Karpas-422 (cell line): ENCODE results near the gene HTR1E. TPM values are rescaled to one million over a fixed set of nuclear protein-coding genes. Genes with fewer than 3 reads are reported as not detected.
"Not testable (repeated sequence)": the region's sequence is repeated elsewhere in the genome, so short reads cannot be mapped to it uniquely, and the experiment has no call there.

Experiments used
- DNase-seq: peaks from one replicate; pipeline ENCODE4 v3.0.0-alpha.2; 2015
- H2AFZ ChIP-seq: fragments of 200-600 bp; sonication (generic); 2 replicates; pipeline ENCODE4 v1.6.1; 2014; ENCODE audit warnings: antibody characterized with exemption, low read length, mixed read lengths
- H3K27ac ChIP-seq: fragments of 200-600 bp; sonication (generic); 2 replicates; pipeline ENCODE4 v1.5.1; 2014; ENCODE audit warnings: mild to moderate bottlenecking, low read length, moderate library complexity
- H3K27me3 ChIP-seq: fragments of 200-600 bp; sonication (generic); 2 replicates; pipeline ENCODE4 v1.6.1; 2014; ENCODE audit warnings: low read length, mixed read lengths
- H3K36me3 ChIP-seq: fragments of 200-600 bp; sonication (generic); 2 replicates; pipeline ENCODE4 v1.6.1; 2014; ENCODE audit warnings: low read length, mixed read lengths; ENCODE audit not compliant: insufficient read depth
- H3K4me1 ChIP-seq: fragments of 200-600 bp; sonication (generic); 2 replicates; pipeline ENCODE4 v1.6.1; 2014; ENCODE audit warnings: mild to moderate bottlenecking, low read length, mixed read lengths
- H3K4me2 ChIP-seq: fragments of 200-600 bp; sonication (generic); 2 replicates; pipeline ENCODE4 v1.6.1; 2014; ENCODE audit warnings: low read length, low read depth, mild to moderate bottlenecking; ENCODE audit not compliant: poor library complexity, severe bottlenecking
- H3K4me3 ChIP-seq: fragments of 200-600 bp; sonication (generic); 2 replicates; pipeline ENCODE4 v1.5.1; 2014; ENCODE audit warnings: mild to moderate bottlenecking, antibody characterized with exemption, low read length, mixed read lengths
- H3K79me2 ChIP-seq: fragments of 200-600 bp; sonication (generic); 2 replicates; pipeline ENCODE4 v1.6.1; 2014; ENCODE audit warnings: mild to moderate bottlenecking, low read length, mixed read lengths
- H3K9ac ChIP-seq: fragments of 200-600 bp; sonication (generic); 2 replicates; pipeline ENCODE4 v1.6.0; 2014; ENCODE audit warnings: low read length
- H3K9me2 ChIP-seq: fragments of 200-600 bp; sonication (generic), shearing (Covaris generic); replicated peaks from 2 replicates; pipeline ENCODE4 v1.6.0; 2014; ENCODE audit warnings: mild to moderate bottlenecking, low read length, moderate library complexity; ENCODE audit not compliant: insufficient read depth
- H3K9me3 ChIP-seq: fragments of 300-700, 200-600 bp; sonication (generic); 2 replicates; pipeline ENCODE4 v1.6.1; 2014; ENCODE audit warnings: low read length, mixed read lengths
- H4K20me1 ChIP-seq: fragments of 200-600 bp; sonication (generic); 2 replicates; pipeline ENCODE4 v1.6.1; 2014; ENCODE audit warnings: mild to moderate bottlenecking, antibody characterized with exemption, low read length, low read depth; ENCODE audit not compliant: insufficient read depth
- total RNA-seq: library from RNA; depleted of rRNA; stranded (reverse); fragments of >200 nt; shearing (Covaris generic); gene quantifications from 2 replicates; pipeline ENCODE4 v1.2.3, GENCODE V29; 2014; ENCODE audit warnings: low replicate concordance; rRNA removed

HTR1E gene, protein sequence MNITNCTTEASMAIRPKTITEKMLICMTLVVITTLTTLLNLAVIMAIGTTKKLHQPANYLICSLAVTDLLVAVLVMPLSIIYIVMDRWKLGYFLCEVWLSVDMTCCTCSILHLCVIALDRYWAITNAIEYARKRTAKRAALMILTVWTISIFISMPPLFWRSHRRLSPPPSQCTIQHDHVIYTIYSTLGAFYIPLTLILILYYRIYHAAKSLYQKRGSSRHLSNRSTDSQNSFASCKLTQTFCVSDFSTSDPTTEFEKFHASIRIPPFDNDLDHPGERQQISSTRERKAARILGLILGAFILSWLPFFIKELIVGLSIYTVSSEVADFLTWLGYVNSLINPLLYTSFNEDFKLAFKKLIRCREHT
- total RNA-seq: not detected in 2 replicates

DNA sequence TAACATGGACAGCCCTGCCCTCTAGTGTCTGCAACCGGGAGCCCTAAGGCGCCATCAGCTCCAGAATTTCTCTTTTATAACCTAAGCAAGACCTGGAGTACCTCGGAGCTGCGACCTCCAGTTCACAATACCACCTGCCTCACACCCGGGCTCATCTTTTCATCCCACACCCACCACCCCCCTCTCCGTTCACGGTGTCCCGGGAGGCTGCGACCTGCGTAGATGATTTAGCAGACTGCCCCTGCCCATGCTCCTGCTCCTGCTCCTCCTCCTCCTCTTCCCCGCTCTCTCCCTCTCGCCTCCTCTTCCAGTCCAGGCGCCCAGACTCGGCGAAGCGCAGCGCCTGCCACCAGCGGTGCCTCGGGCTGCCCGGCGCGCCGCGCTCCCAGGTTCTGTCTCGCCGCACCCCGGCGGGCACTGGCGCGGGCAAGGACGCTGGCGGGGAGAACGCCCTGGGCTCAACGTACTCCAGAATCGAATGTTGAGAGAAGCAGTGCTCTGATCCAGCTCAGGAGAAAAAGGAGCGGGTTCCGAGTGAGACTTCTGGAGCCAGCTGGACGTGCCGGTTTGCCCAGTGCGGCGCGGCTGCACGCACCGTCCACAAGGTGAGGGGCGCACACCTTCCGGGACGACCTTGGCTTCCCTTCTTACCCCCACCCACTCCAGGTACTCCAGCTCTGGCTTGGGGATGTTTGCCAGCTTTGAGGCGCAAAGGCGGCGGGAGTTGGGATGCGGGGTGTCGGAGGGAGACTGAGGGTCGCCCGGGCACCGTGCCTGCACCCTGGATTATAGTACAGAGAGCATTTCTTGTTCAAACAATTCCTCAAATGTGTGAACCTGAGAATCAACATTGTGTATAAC lies at the start of gene HTR1E:
Gene HTR1E (plus strand): TSS at position 310 of the 861 bp plus-strand sequence. CDS start 77,807 bp downstream, outside the sequence.
- Histone ChIP-seq H3K79me2 (no peaks in the 10 kb centered on the region), H4K20me1 (no peaks in the 10 kb centered on the region), H3K27me3 (no peaks in the 10 kb centered on the region), H3K9me3 (no peaks in the 10 kb centered on the region), H3K4me2 (no peak within 1 kb of the TSS), H3K9me2 (no peaks in the 10 kb centered on the region), H3K4me1 (no peaks in the 10 kb centered on the region), H3K9ac (no peak within 1 kb of the TSS), H2AFZ (no peak within 1 kb of the TSS), H3K4me3 (no peak within 1 kb of the TSS), H3K27ac (no peak within 1 kb of the TSS), H3K36me3 (no peaks in the 10 kb centered on the region)
- DNase-seq: peak; percentile 69

DNA sequence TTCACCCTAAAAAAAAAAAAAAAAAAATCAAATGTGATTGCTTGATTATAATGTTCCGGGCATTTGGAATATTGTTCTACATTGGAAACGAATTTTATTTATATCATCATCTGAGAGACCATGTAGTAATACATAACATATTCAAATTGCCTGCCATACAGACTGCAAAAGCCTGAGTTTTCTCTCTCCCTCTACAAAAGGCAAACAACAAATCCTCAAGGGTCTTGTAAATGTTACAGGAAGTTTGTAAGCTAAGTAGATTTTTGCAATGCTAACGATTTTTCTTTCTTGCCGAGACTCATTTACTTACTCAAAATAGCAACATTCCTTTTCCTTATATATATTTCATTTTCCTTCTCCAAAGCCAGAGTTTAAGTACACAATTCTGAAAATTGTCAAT lies 49.0 kb upstream of the HTR1E start:
- Histone ChIP-seq H3K79me2 (no peaks in the 10 kb centered on the region), H3K9ac (no peak overlapping the region), H3K4me2 (no peak overlapping the region), H3K9me2 (no peaks in the 10 kb centered on the region), H4K20me1 (no peaks in the 10 kb centered on the region), H3K27me3 (no peaks in the 10 kb centered on the region), H2AFZ (no peak overlapping the region), H3K36me3 (no peaks in the 10 kb centered on the region), H3K27ac (no peak overlapping the region), H3K4me3 (no peak overlapping the region), H3K9me3 (no peaks in the 10 kb centered on the region), H3K4me1 (no peaks in the 10 kb centered on the region)
- no peak for DNase-seq

DNA sequence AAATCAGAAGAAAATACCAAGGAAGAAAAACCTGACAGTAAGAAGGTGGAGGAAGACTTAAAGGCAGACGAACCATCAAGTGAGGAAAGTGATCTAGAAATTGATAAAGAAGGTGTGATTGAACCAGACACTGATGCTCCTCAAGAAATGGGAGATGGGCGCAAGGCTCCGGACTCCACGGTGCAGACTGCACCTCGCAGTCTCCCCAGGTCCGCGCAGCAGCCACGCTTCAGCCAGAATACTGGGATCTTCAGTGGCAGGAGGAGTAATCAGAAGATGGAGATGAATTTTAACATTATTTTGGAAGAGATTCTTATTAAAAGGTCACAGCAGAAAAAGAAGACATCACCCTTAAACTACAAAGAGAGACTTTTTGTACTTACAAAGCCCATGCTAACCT lies 40.1 kb upstream of the HTR1E start:
- H2AFZ ChIP-seq, H3K27ac ChIP-seq, H3K9ac ChIP-seq, H3K36me3 ChIP-seq, DNase-seq, H3K4me3 ChIP-seq, H4K20me1 ChIP-seq, H3K4me2 ChIP-seq, H3K79me2 ChIP-seq, H3K27me3 ChIP-seq, H3K9me2 ChIP-seq, H3K4me1 ChIP-seq, H3K9me3 ChIP-seq: not testable (repeated sequence)

DNA sequence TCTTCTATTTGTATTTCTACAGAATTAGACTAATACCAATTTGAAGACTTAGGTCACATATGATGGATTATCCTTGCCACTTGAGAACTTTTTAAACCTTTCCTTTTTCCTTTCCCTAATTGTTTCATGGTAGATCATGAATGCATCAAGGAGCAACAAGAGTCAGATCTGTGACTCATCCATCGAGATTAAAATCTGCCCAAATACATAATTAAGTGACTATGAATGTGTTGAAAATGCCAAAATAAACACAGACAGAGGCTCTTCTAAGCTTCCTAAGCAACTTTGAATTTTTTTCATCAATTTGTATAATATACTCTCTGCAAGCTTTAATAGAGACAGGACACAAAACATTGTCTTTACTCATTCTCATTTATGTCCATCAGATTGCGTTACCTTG lies 23.5 kb upstream of the HTR1E start:
- Histone ChIP-seq H3K27me3 (no peaks in the 10 kb centered on the region), H3K4me2 (no peak overlapping the region), H3K9ac (no peak overlapping the region), H3K27ac (no peak overlapping the region), H3K9me2 (no peaks in the 10 kb centered on the region), H3K79me2 (no peaks in the 10 kb centered on the region), H3K4me3 (no peak overlapping the region), H3K4me1 (no peaks in the 10 kb centered on the region), H3K36me3 (no peaks in the 10 kb centered on the region), H4K20me1 (no peaks in the 10 kb centered on the region), H2AFZ (no peak overlapping the region), H3K9me3 (no peaks in the 10 kb centered on the region)
- DNase-seq: no peak

DNA sequence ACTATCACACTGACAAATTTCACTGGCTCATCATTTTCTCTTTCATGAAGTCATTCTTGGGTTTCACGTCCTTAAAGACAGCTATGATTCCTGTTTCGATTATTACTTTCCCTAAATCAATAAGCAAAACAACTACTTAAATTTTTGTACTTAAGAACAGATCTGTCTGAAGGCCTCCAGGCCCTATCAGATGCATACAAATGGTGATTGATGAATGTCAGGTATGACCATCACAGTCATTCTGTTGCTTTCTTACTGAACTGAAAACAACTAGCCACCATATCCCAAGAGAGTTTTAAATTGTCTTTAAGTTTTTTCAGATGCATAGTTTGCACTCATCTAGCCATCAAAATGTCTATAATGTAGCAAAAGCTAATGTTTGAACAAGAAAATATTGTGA lies 20.9 kb upstream of the HTR1E start:
- no peak overlapping the region for H3K4me2 ChIP-seq
- no peaks in the 10 kb centered on the region for H3K9me3 ChIP-seq
- no peaks in the 10 kb centered on the region for H3K36me3 ChIP-seq
- DNase-seq: no peak
- H3K79me2 ChIP-seq: no peaks in the 10 kb centered on the region
- no peaks in the 10 kb centered on the region for H3K27me3 ChIP-seq
- H4K20me1 ChIP-seq: no peaks in the 10 kb centered on the region
- no peak overlapping the region for H3K9ac ChIP-seq
- no peak overlapping the region for H3K4me3 ChIP-seq
- no peaks in the 10 kb centered on the region for H3K9me2 ChIP-seq
- no peak overlapping the region for H3K27ac ChIP-seq
- H3K4me1 ChIP-seq: no peaks in the 10 kb centered on the region
- no peak overlapping the region for H2AFZ ChIP-seq

DNA sequence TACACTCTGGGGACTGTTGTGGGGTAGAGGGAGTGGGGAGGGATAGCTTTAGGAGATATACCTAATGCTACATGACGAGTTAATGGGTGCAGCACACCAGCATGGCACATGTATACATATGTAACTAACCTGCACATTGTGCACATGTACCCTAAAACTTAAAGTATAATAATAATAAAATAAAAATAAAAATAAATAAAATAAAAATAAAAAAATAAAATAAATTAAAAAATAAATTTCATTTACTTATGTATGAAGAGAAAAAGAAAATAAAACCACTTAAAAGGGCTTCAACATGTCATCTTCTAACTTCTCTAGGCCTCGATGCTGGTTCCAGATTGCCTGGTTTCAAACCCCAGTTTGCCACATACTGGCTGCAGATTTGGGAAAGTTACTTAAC lies 10.2 kb upstream of the HTR1E start:
- not testable (repeated sequence) for H3K4me1 ChIP-seq, H3K27me3 ChIP-seq, H3K79me2 ChIP-seq, H4K20me1 ChIP-seq, H3K36me3 ChIP-seq, H3K9ac ChIP-seq, H3K4me3 ChIP-seq, H3K27ac ChIP-seq, DNase-seq, H3K9me2 ChIP-seq, H2AFZ ChIP-seq, H3K9me3 ChIP-seq, H3K4me2 ChIP-seq

DNA sequence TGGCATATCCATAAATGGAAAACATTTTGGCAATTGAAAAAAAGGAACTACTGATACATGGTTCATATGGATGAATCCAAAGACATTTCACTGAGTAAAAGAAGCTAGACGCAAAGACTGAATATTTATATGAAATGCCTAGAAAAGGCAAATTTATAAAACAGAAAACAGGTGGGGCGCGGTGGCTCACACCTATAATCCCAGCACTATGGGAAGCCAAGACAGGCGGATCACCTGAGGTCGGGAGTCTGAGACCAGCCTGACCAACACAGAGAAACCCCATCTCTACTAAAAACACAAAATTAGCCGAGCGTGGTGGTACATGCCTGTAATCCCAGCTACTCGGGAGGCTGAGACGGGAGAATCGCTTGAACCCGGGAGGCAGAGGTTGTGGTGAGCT lies 9.5 kb upstream of the HTR1E start:
- H3K4me1 ChIP-seq, H3K27me3 ChIP-seq, H3K9me3 ChIP-seq, H3K4me3 ChIP-seq, H3K27ac ChIP-seq, DNase-seq, H2AFZ ChIP-seq, H4K20me1 ChIP-seq, H3K36me3 ChIP-seq, H3K9me2 ChIP-seq, H3K79me2 ChIP-seq, H3K4me2 ChIP-seq, H3K9ac ChIP-seq: not testable (repeated sequence)

DNA sequence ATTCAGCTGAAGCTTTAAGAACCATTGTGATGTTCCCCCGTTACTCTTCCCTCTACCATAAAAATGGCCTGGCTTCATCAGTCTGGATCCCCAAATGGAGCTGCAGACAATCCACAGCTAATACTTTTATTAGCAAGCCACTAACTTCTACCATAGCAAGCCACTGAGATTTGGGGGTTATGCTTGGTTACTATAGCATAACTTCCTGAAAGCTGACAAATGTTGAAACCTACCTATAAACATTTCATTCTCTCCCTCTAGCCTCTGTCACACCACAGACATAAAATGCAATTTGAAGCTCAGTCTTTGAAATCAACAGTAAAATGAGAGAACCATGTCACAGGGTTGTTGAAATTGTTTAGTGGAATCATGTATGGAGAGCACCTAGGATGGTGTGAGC lies 3.0 kb upstream of the HTR1E start:
- H4K20me1 ChIP-seq: no peaks in the 10 kb centered on the region
- no peaks in the 10 kb centered on the region for H3K4me1 ChIP-seq
- H3K36me3 ChIP-seq: no peaks in the 10 kb centered on the region
- H3K9me3 ChIP-seq: no peaks in the 10 kb centered on the region
- H3K4me2 ChIP-seq: no peak overlapping the region
- no peak for DNase-seq
- H3K27me3 ChIP-seq: no peaks in the 10 kb centered on the region
- H3K9ac ChIP-seq: no peak overlapping the region
- no peaks in the 10 kb centered on the region for H3K79me2 ChIP-seq
- H3K4me3 ChIP-seq: no peak overlapping the region
- H3K9me2 ChIP-seq: no peaks in the 10 kb centered on the region
- no peak overlapping the region for H2AFZ ChIP-seq
- H3K27ac ChIP-seq: no peak overlapping the region
